ENCODE data around the gene BCAT1.
A peak's percentile ranks its signal among the peaks of the same experiment; 100 is the strongest.

BCAT1 gene

DNA sequence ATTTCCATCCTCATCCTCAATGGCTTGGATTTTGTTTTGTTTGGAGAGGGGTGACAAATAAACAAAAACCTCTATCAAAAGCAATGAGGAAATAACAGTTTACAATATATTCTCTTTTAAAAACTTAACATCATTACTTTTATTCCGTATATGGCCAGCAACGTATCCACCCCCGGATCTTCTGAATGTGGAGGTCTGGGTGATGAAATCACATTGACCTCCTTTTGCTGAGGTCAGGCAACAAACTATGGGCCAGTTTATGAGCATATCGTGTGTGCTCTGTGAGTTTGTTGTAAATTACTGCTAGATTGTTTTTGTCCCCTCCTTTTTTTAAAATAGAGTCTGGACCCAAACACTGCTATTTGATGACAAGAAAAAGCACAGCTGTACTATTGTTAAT lies 178.1 kb downstream of the BCAT1 start:
- Histone ChIP-seq H2AFZ (ENCODE audit: low read length, unreplicated experiment) (peak overlapping the region; percentile 59), H3K27me3 (ENCODE audit: insufficient read depth, low read length) (no peaks in the 10 kb centered on the region), H3K4me1 (ENCODE audit: control insufficient read depth, insufficient read depth, low read length, unreplicated experiment) (peaks cover 15% of the 10 kb centered on the region), H3K4me3 (ENCODE audit: low read depth, low read length) (no peak overlapping the region), H3K36me3 (ENCODE audit: insufficient read depth, low read length) (no peaks in the 10 kb centered on the region), H3K79me2 (ENCODE audit: control insufficient read depth, insufficient read depth, low read length, unreplicated experiment) (no peaks in the 10 kb centered on the region), H3K27ac (ENCODE audit: low read depth, low read length) (peak overlapping the region; percentile 30; the same call in 1 of the 2 replicates)

DNA sequence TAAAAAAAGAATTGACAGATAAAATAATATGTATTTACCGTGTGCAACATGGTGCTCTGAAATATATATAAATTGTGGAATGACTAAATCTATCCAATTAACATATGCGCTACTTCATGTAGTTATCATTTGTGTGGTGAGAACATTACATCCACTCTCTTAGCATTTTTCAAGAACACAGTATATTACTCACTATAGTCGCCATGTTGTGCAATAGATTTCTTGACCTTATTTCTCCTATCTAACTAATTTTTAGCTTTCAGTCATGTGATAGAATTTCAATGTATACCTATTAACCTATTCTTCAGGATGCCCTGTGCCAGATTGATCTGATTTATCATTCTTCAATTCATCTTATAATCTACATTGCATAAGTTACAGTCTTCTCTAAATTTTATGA lies 178.6 kb downstream of the BCAT1 start:
- no peaks in the 10 kb centered on the region for H3K27me3 ChIP-seq (ENCODE audit: insufficient read depth, low read length)
- no peak overlapping the region for H3K4me3 ChIP-seq (ENCODE audit: low read depth, low read length)
- no peaks in the 10 kb centered on the region for H3K36me3 ChIP-seq (ENCODE audit: insufficient read depth, low read length)
- peak overlapping the region; percentile 59 for H2AFZ ChIP-seq (ENCODE audit: low read length, unreplicated experiment)
- H3K27ac ChIP-seq (ENCODE audit: low read depth, low read length), result peak overlapping the region; percentile 30; the same call in 1 of the 2 replicates
- H3K79me2 ChIP-seq (ENCODE audit: control insufficient read depth, insufficient read depth, low read length, unreplicated experiment), result no peaks in the 10 kb centered on the region
- peaks cover 15% of the 10 kb centered on the region for H3K4me1 ChIP-seq (ENCODE audit: control insufficient read depth, insufficient read depth, low read length, unreplicated experiment)

DNA sequence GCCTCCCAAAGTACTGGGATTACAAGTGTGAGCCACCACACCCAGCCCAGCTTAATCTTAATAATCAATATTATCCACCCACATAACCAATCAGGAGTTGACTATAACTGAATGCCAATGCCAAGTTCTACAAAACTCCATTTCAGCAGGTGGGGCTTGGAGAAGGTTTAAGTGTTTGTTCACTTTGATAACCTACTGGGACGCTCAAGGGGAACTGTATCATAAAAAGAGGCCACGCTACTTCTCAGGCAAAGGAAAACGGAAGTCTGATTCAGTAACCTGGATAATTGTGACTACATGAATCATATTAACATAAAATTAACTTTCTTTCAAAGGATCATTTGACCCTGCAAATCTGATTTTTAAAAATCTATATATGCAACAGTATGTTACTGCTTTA lies 179.2 kb downstream of the BCAT1 start:
- H3K79me2 ChIP-seq (ENCODE audit: control insufficient read depth, insufficient read depth, low read length, unreplicated experiment), result no peaks in the 10 kb centered on the region
- no peak overlapping the region for H3K27ac ChIP-seq (ENCODE audit: low read depth, low read length)
- H3K4me3 ChIP-seq (ENCODE audit: low read depth, low read length), result no peak overlapping the region
- H3K4me1 ChIP-seq (ENCODE audit: control insufficient read depth, insufficient read depth, low read length, unreplicated experiment), result peaks cover 15% of the 10 kb centered on the region
- no peaks in the 10 kb centered on the region for H3K27me3 ChIP-seq (ENCODE audit: insufficient read depth, low read length)
- H3K36me3 ChIP-seq (ENCODE audit: insufficient read depth, low read length), result no peaks in the 10 kb centered on the region
- no peak overlapping the region for H2AFZ ChIP-seq (ENCODE audit: low read length, unreplicated experiment)

DNA sequence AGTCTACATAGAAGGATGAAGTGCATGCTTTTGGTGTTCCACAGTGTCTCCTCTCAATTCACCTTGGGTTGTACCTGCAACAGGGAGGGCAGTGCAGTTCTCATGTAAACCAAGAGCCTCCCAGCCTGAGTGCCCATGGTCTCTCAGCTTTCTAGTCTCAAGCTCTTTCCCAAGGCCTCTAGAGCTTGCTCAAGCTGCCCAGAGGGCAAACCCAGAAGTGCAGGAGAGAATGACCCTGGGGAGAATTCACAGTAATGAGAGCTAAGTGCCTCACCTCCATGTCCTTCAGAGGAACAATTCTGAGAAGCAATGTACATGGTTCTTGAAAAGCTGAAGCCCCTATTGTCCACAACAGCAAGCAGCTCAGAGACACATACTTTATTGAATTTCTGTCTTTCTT lies 180.5 kb downstream of the BCAT1 start:
- H3K27me3 ChIP-seq (ENCODE audit: insufficient read depth, low read length), result no peaks in the 10 kb centered on the region
- H2AFZ ChIP-seq (ENCODE audit: low read length, unreplicated experiment), result no peak overlapping the region
- no peaks in the 10 kb centered on the region for H3K36me3 ChIP-seq (ENCODE audit: insufficient read depth, low read length)
- no peak overlapping the region for H3K4me3 ChIP-seq (ENCODE audit: low read depth, low read length)
- H3K27ac ChIP-seq (ENCODE audit: low read depth, low read length), result no peak overlapping the region
- peaks cover 15% of the 10 kb centered on the region for H3K4me1 ChIP-seq (ENCODE audit: control insufficient read depth, insufficient read depth, low read length, unreplicated experiment)
- H3K79me2 ChIP-seq (ENCODE audit: control insufficient read depth, insufficient read depth, low read length, unreplicated experiment), result no peaks in the 10 kb centered on the region

DNA sequence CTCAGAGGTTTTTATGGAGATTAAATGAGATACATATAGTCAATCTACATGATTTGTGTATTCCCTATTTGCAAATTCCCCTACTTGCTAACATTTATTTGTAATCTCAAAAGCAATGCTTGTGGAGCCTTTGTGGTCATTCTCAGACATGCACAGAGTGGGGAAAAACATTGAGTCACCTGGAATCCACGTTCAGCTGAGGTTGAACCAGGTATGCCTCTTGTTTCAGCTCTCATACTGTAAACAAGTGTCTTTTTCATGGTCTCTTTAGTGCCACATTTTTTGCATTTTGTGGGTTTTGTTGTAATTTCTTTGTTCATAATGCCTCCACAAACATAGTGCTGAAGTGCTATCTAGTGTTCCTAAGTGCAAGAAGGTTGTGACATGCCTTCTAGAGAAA lies 181.9 kb downstream of the BCAT1 start:
- Histone ChIP-seq H3K79me2 (ENCODE audit: control insufficient read depth, insufficient read depth, low read length, unreplicated experiment) (no peaks in the 10 kb centered on the region), H3K27ac (ENCODE audit: low read depth, low read length) (no peak overlapping the region), H3K36me3 (ENCODE audit: insufficient read depth, low read length) (no peaks in the 10 kb centered on the region), H2AFZ (ENCODE audit: low read length, unreplicated experiment) (no peak overlapping the region), H3K27me3 (ENCODE audit: insufficient read depth, low read length) (no peaks in the 10 kb centered on the region), H3K4me3 (ENCODE audit: low read depth, low read length) (no peak overlapping the region), H3K4me1 (ENCODE audit: control insufficient read depth, insufficient read depth, low read length, unreplicated experiment) (peaks cover 15% of the 10 kb centered on the region)

DNA sequence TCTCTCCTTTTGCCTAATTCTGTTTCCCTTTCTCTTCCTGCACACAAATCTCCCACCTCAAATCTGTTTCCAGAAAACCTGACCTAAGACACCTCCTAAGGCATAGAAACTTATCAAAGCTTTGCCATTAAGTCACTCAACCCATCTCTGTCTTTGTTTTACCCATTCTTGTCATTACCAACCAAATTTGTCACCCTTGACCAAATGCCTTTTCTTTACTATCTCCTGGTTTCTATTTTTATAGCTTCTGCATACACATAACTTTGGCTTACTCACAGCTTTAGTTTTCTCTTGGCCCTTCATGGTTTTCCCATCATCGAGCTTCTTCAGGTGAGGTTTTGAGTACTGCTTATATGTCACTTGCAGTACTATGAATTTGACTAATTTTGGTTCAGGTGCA lies 184.2 kb downstream of the BCAT1 start:
- Histone ChIP-seq H3K4me3 (ENCODE audit: low read depth, low read length) (no peak overlapping the region), H3K79me2 (ENCODE audit: control insufficient read depth, insufficient read depth, low read length, unreplicated experiment) (no peaks in the 10 kb centered on the region), H3K27ac (ENCODE audit: low read depth, low read length) (no peak overlapping the region), H3K36me3 (ENCODE audit: insufficient read depth, low read length) (no peaks in the 10 kb centered on the region), H3K4me1 (ENCODE audit: control insufficient read depth, insufficient read depth, low read length, unreplicated experiment) (no peaks in the 10 kb centered on the region), H2AFZ (ENCODE audit: low read length, unreplicated experiment) (no peak overlapping the region), H3K27me3 (ENCODE audit: insufficient read depth, low read length) (no peaks in the 10 kb centered on the region)

DNA sequence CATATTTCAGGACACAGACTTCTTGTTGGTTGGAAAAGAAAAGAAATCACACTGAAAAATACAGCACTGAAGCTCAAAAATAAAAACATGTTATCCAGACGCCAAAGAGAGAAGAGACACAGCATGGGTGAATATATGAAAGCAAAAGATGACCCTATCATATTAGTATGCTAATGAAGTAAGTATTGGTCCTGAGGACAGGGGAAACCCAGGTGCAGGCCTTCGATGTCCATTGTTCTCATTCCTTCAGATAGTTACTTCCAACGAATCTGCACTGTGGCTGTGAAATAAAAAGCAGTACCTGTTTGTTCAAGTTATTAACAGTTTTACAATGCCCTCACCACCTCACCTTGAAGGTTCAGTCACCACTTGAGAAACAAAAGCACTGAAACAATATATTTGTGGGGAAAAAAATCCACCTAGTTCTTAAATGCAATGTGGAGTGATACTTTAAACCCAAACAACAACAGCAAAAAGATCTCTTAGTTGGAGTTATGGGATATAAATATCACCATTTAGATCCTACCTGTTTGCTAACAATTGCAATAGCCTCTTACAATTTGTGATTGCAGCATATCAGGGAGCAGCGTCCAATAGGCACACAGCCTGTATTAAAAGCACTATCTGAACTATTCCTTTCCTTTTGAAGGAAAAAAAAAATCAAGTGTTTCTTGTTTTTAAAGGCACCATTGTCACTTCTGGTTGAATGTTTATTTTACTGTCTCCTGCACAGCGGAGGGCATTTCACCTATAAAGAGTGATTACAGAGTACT lies 188.1 kb downstream of the BCAT1 start:
- H3K79me2 ChIP-seq (ENCODE audit: control insufficient read depth, insufficient read depth, low read length, unreplicated experiment), result no peaks in the 10 kb centered on the region
- H3K27me3 ChIP-seq (ENCODE audit: insufficient read depth, low read length), result no peaks in the 10 kb centered on the region
- H3K4me3 ChIP-seq (ENCODE audit: low read depth, low read length), result no peak overlapping the region
- peaks cover 24% of the 10 kb centered on the region for H3K4me1 ChIP-seq (ENCODE audit: control insufficient read depth, insufficient read depth, low read length, unreplicated experiment)
- no peaks in the 10 kb centered on the region for H3K36me3 ChIP-seq (ENCODE audit: insufficient read depth, low read length)
- no peak overlapping the region for H3K27ac ChIP-seq (ENCODE audit: low read depth, low read length)
- H2AFZ ChIP-seq (ENCODE audit: low read length, unreplicated experiment), result no peak overlapping the region

DNA sequence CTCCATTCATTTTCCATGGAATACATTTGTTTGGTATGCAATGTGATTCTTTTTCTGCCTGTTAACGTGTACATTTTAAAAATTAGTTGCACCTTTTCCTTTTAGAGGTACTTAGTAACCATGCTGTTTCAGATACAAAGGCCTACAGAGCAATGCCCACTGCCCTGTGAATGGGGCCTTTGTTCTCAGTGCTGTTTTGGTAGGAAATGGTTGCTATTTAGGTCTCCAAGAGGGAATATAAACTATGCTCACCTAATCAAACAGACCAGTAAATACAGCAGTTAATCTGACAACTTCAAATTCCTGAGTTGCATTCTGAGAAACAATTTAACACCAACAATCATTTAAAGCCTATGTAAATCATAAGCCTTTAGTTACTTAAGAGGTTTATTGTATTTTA lies 188.7 kb downstream of the BCAT1 start:
- Histone ChIP-seq H3K27ac (ENCODE audit: low read depth, low read length) (no peak overlapping the region), H3K79me2 (ENCODE audit: control insufficient read depth, insufficient read depth, low read length, unreplicated experiment) (no peaks in the 10 kb centered on the region), H3K27me3 (ENCODE audit: insufficient read depth, low read length) (no peaks in the 10 kb centered on the region), H3K4me1 (ENCODE audit: control insufficient read depth, insufficient read depth, low read length, unreplicated experiment) (peaks cover 30% of the 10 kb centered on the region), H2AFZ (ENCODE audit: low read length, unreplicated experiment) (no peak overlapping the region), H3K4me3 (ENCODE audit: low read depth, low read length) (no peak overlapping the region), H3K36me3 (ENCODE audit: insufficient read depth, low read length) (no peaks in the 10 kb centered on the region)
